GM10248 (cell line): Measurements from ENCODE around the gene ENAH.

Source experiments
- CTCF ChIA-PET: fragments of 300-600 bp; sonication (Branson Sonifier 250); formaldehyde crosslinking; extraction: SDS; loops from one replicate; lab custom pipeline; 2021; ENCODE audit warnings: antibody characterized with exemption; lab: Yijun Ruan, JAX
- POLR2A ChIA-PET: fragments of 350-650 bp; sonication (Branson Sonifier 250); formaldehyde crosslinking; extraction: SDS; loops from one replicate; lab custom pipeline; 2020; ENCODE audit warnings: antibody characterized with exemption; lab: Yijun Ruan, JAX
- DNase-seq: peaks from one replicate; pipeline ENCODE4 v3.0.0; 2012; ENCODE audit errors: extremely low spot score
- CTCF ChIP-seq: IDR thresholded peaks from 2 replicates; pipeline ENCODE4 v1.5.1; 2012; ENCODE audit warnings: mild to moderate bottlenecking, low read depth; ENCODE audit errors: extremely low read depth, missing control alignments, control extremely low read depth

Gene ENAH

GRCh38 chr1:225559326-225559725, 93.6 kb downstream of the ENAH start:
- no peak for DNase-seq
- TF ChIP-seq CTCF = no peak
- CTCF ChIA-PET = no interaction called here
- POLR2A ChIA-PET = no interaction called here

GRCh38 chr1:225556694-225557093, 96.2 kb downstream of the ENAH start:
- TF ChIP-seq CTCF = no peak
- no peak for DNase-seq
- CTCF ChIA-PET = interaction anchor here (1.3 to 1.7 kb wide), 3 partner anchors 15 to 354 kb away, joined by 3 to 4 read pairs (median 3); no protein-coding TSS in a partner anchor
- POLR2A ChIA-PET = no interaction called here

GRCh38 chr1:225555821-225556220, 97.1 kb downstream of the ENAH start:
- TF ChIP-seq CTCF = no peak

GRCh38 chr1:225554216-225554812, 98.6 kb downstream of the ENAH start:
- peak; percentile 49 for TF ChIP-seq CTCF
- POLR2A ChIA-PET = no interaction called here
- DNase-seq = peak; percentile 35
- CTCF ChIA-PET = interaction anchor here (0.6 to 2.3 kb wide), 5 partner anchors 9 to 404 kb away, joined by 3 to 11 read pairs (median 5); no protein-coding TSS in a partner anchor

More at GRCh38 chr1:225555821-225556220, 97.1 kb downstream of the ENAH start:
- no peak for DNase-seq
- CTCF ChIA-PET = interaction anchor here (1.3 to 1.7 kb wide), 3 partner anchors 14 to 355 kb away, joined by 3 to 4 read pairs (median 3); no protein-coding TSS in a partner anchor
- POLR2A ChIA-PET = no interaction called here

- CTCF ChIA-PET = no interaction called here
- no peak for TF ChIP-seq CTCF
- POLR2A ChIA-PET = no interaction called here
- no peak for DNase-seq
Observed at GRCh38 chr1:225549821-225550220, 103.1 kb downstream of the ENAH start.

GRCh38 chr1:225548140-225548857, 104.6 kb downstream of the ENAH start:
- no peak for DNase-seq
- ChIA-PET POLR2A (no interaction called here), CTCF (no interaction called here)
- no peak for TF ChIP-seq CTCF
